Measurements from ENCODE around the gene CTBP1.

Gene CTBP1

GRCh38 chr4:1170976-1171310 lies 78.0 kb downstream of the CTBP1 start:
- Histone ChIP-seq H3K36me3 (ENCODE audit: insufficient read depth, low read length) (peaks cover 5% of the 10 kb centered on the region; the same call in 1 of the 2 replicates), H3K4me3 (ENCODE audit: low read length, poor library complexity, severe bottlenecking) (no peak overlapping the region), H3K9me2 (replicated peaks; ENCODE audit: low read depth, low read length) (no peaks in the 10 kb centered on the region), H3F3A (ENCODE audit: low read depth) (no peaks in the 10 kb centered on the region), H4K20me1 (ENCODE audit: insufficient read depth, low read length, poor library complexity, severe bottlenecking) (no peaks in the 10 kb centered on the region), H3K4me1 (ENCODE audit: insufficient read depth, low read length, poor library complexity, severe bottlenecking) (peaks cover 10% of the 10 kb centered on the region), H3K79me2 (ENCODE audit: insufficient read depth, low read length) (no peaks in the 10 kb centered on the region), H2AFZ (ENCODE audit: low read length) (no peak overlapping the region), H3K9ac (ENCODE audit: low read depth, low read length, poor library complexity, severe bottlenecking) (no peak overlapping the region), H3K4me2 (ENCODE audit: low read depth, low read length, poor library complexity, severe bottlenecking) (no peak overlapping the region), H3K9me3 (ENCODE audit: insufficient read depth, low read depth, low read length) (no peaks in the 10 kb centered on the region), H3K27me3 (ENCODE audit: insufficient read depth, low read length, poor library complexity, severe bottlenecking) (no peaks in the 10 kb centered on the region)
- TF ChIP-seq CTCF (conservative IDR thresholded peaks at IDR 0.05; ENCODE audit: low read length) (no peak), EZH2phosphoT487 (IDR thresholded peaks at IDR 0.05; ENCODE audit: borderline replicate concordance) (no peak)

- Histone ChIP-seq H3K79me2 (ENCODE audit: insufficient read depth, low read length) (no peaks in the 10 kb centered on the region), H3K9ac (ENCODE audit: low read depth, low read length, poor library complexity, severe bottlenecking) (no peak overlapping the region), H3K27me3 (ENCODE audit: insufficient read depth, low read length, poor library complexity, severe bottlenecking) (no peaks in the 10 kb centered on the region), H4K20me1 (ENCODE audit: insufficient read depth, low read length, poor library complexity, severe bottlenecking) (no peaks in the 10 kb centered on the region), H3K36me3 (ENCODE audit: insufficient read depth, low read length) (peaks cover 5% of the 10 kb centered on the region; the same call in 1 of the 2 replicates), H3K9me2 (replicated peaks; ENCODE audit: low read depth, low read length) (no peaks in the 10 kb centered on the region), H3K4me1 (ENCODE audit: insufficient read depth, low read length, poor library complexity, severe bottlenecking) (peaks cover 10% of the 10 kb centered on the region), H2AFZ (ENCODE audit: low read length) (no peak overlapping the region), H3K9me3 (ENCODE audit: insufficient read depth, low read depth, low read length) (no peaks in the 10 kb centered on the region), H3K4me3 (ENCODE audit: low read length, poor library complexity, severe bottlenecking) (no peak overlapping the region), H3K4me2 (ENCODE audit: low read depth, low read length, poor library complexity, severe bottlenecking) (no peak overlapping the region), H3F3A (ENCODE audit: low read depth) (no peaks in the 10 kb centered on the region)
- TF ChIP-seq CTCF (conservative IDR thresholded peaks at IDR 0.05; ENCODE audit: low read length), result no peak
- no peak for TF ChIP-seq EZH2phosphoT487 (IDR thresholded peaks at IDR 0.05; ENCODE audit: borderline replicate concordance)
Observed at GRCh38 chr4:1170156-1170975, 78.6 kb downstream of the CTBP1 start.

GRCh38 chr4:1169691-1170096 lies 79.2 kb downstream of the CTBP1 start:
- Histone ChIP-seq H3K79me2 (ENCODE audit: insufficient read depth, low read length) (no peaks in the 10 kb centered on the region), H3K9ac (ENCODE audit: low read depth, low read length, poor library complexity, severe bottlenecking) (no peak overlapping the region), H3K4me3 (ENCODE audit: low read length, poor library complexity, severe bottlenecking) (no peak overlapping the region), H3K27me3 (ENCODE audit: insufficient read depth, low read length, poor library complexity, severe bottlenecking) (no peaks in the 10 kb centered on the region), H2AFZ (ENCODE audit: low read length) (no peak overlapping the region), H3K36me3 (ENCODE audit: insufficient read depth, low read length) (peaks cover 5% of the 10 kb centered on the region; the same call in 1 of the 2 replicates), H3K4me2 (ENCODE audit: low read depth, low read length, poor library complexity, severe bottlenecking) (no peak overlapping the region), H3K9me3 (ENCODE audit: insufficient read depth, low read depth, low read length) (no peaks in the 10 kb centered on the region), H3K9me2 (replicated peaks; ENCODE audit: low read depth, low read length) (no peaks in the 10 kb centered on the region), H3F3A (ENCODE audit: low read depth) (no peaks in the 10 kb centered on the region), H3K4me1 (ENCODE audit: insufficient read depth, low read length, poor library complexity, severe bottlenecking) (peaks cover 10% of the 10 kb centered on the region), H4K20me1 (ENCODE audit: insufficient read depth, low read length, poor library complexity, severe bottlenecking) (no peaks in the 10 kb centered on the region)
- no peak for TF ChIP-seq CTCF (conservative IDR thresholded peaks at IDR 0.05; ENCODE audit: low read length)
- no peak for TF ChIP-seq EZH2phosphoT487 (IDR thresholded peaks at IDR 0.05; ENCODE audit: borderline replicate concordance)
